MCF 10A (cell line): ENCODE measurements around the gene ASTL. TPM values are rescaled to one million over a fixed set of nuclear protein-coding genes. Genes with fewer than 3 reads are reported as not detected.

Experiments used
- BruUV-seq: library from RNA; stranded (reverse); fragments of 400-500 nt; replicated peaks from 2 replicates; lab custom pipeline; 2021; lab: Mats Ljungman, UMichigan
- CTCF ChIA-PET: fragments of 300-600 bp; sonication (Branson Sonifier 250); formaldehyde crosslinking; extraction: SDS; loops from one replicate; lab custom pipeline; 2021; ENCODE audit warnings: antibody characterized with exemption, inconsistent platforms; lab: Yijun Ruan, JAX
- POLR2A ChIA-PET: fragments of 300-600, 350-650 bp; sonication (Branson Sonifier 250); formaldehyde crosslinking; extraction: SDS; loops from one replicate; lab custom pipeline; 2020; ENCODE audit warnings: antibody characterized with exemption, inconsistent platforms; lab: Yijun Ruan, JAX
- DNase-seq: peaks from one replicate; pipeline ENCODE4 v3.0.0-alpha.2; 2018; ENCODE audit not compliant: unreplicated experiment
- H3K27ac Mint-ChIP-seq: one replicate; pipeline ENCODE4 v1.8.0; 2022; ENCODE audit warnings: mild to moderate bottlenecking, low read depth, mixed read lengths; ENCODE audit not compliant: unreplicated experiment
- H3K27me3 Mint-ChIP-seq: one replicate; pipeline ENCODE4 v1.8.0; 2022; ENCODE audit warnings: mixed read lengths; ENCODE audit not compliant: insufficient read depth, unreplicated experiment
- H3K36me3 Mint-ChIP-seq: one replicate; pipeline ENCODE4 v1.8.0; 2022; ENCODE audit warnings: mild to moderate bottlenecking, moderate library complexity, mixed read lengths; ENCODE audit not compliant: insufficient read depth, unreplicated experiment
- H3K4me1 Mint-ChIP-seq: one replicate; pipeline ENCODE4 v1.8.0; 2022; ENCODE audit warnings: mixed read lengths; ENCODE audit not compliant: insufficient read depth, unreplicated experiment
- H3K4me3 Mint-ChIP-seq: one replicate; pipeline ENCODE4 v1.8.0; 2022; ENCODE audit warnings: mild to moderate bottlenecking, moderate library complexity, mixed read lengths; ENCODE audit not compliant: unreplicated experiment
- H3K9me3 Mint-ChIP-seq: one replicate; pipeline ENCODE4 v1.8.0; 2022; ENCODE audit warnings: mixed read lengths; ENCODE audit not compliant: unreplicated experiment
- intact Hi-C: fragments of 100-400 bp; cut with micrococcal nuclease; formaldehyde crosslinking; loops from 2 replicates; pipeline ENCODE4 v1.14.1; 2022
- total RNA-seq: library from RNA; stranded (reverse); gene quantifications from 2 replicates; pipeline ENCODE4 v1.2.3, GENCODE V29; 2022
- TF ChIP-seq, protein P1 (sequence below): fragments of 200-600 bp; IDR thresholded peaks from one replicate; pipeline ENCODE4 v1.8.0; 2022; ENCODE audit warnings: antibody characterized with exemption, mild to moderate bottlenecking; ENCODE audit not compliant: unreplicated experiment

The ASTL gene
- total RNA-seq, 1 experiment from 2014 or later, result not detected

GRCh38 chr2:96153991-96154431 is 15.7 kb upstream of the ASTL start:
- no peaks in the 10 kb centered on the region for H3K9me3 Mint-ChIP-seq
- TF ChIP-seq, protein P1, sequence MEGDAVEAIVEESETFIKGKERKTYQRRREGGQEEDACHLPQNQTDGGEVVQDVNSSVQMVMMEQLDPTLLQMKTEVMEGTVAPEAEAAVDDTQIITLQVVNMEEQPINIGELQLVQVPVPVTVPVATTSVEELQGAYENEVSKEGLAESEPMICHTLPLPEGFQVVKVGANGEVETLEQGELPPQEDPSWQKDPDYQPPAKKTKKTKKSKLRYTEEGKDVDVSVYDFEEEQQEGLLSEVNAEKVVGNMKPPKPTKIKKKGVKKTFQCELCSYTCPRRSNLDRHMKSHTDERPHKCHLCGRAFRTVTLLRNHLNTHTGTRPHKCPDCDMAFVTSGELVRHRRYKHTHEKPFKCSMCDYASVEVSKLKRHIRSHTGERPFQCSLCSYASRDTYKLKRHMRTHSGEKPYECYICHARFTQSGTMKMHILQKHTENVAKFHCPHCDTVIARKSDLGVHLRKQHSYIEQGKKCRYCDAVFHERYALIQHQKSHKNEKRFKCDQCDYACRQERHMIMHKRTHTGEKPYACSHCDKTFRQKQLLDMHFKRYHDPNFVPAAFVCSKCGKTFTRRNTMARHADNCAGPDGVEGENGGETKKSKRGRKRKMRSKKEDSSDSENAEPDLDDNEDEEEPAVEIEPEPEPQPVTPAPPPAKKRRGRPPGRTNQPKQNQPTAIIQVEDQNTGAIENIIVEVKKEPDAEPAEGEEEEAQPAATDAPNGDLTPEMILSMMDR, result no peak
- CTCF ChIA-PET, result no interaction called here
- no peak overlapping the region for H3K27ac Mint-ChIP-seq
- DNase-seq, result no peak
- no peaks in the 10 kb centered on the region for H3K4me1 Mint-ChIP-seq
- H3K4me3 Mint-ChIP-seq, result no peak overlapping the region
- POLR2A ChIA-PET, result no interaction called here
- H3K27me3 Mint-ChIP-seq, result peaks cover 4% of the 10 kb centered on the region
- H3K36me3 Mint-ChIP-seq, result no peaks in the 10 kb centered on the region
- BruUV-seq, result no TSS peak
- intact Hi-C loops, result no loop called here

- CTCF ChIA-PET, result no interaction called here
- H3K27me3 Mint-ChIP-seq, result no peaks in the 10 kb centered on the region
- no peaks in the 10 kb centered on the region for H3K36me3 Mint-ChIP-seq
- no TSS peak for BruUV-seq
- peaks cover 4% of the 10 kb centered on the region for H3K4me1 Mint-ChIP-seq
- POLR2A ChIA-PET, result no interaction called here
- TF ChIP-seq, protein P1, result no peak
- H3K4me3 Mint-ChIP-seq, result no peak overlapping the region
- no peak overlapping the region for H3K27ac Mint-ChIP-seq
- intact Hi-C loops, result no loop called here
- DNase-seq, result no peak
- no peaks in the 10 kb centered on the region for H3K9me3 Mint-ChIP-seq
These were observed 15.0 kb upstream of the ASTL start for GRCh38 chr2:96153291-96153713.

- H3K27ac Mint-ChIP-seq, result peak overlapping the region; percentile 32
- no peaks in the 10 kb centered on the region for H3K27me3 Mint-ChIP-seq
- BruUV-seq, result no TSS peak
- intact Hi-C loops, result no loop called here
- TF ChIP-seq, protein P1, result no peak
- ChIA-PET POLR2A (no interaction called here), CTCF (interaction anchor here (2.8 kb wide), 1 partner anchor 22 kb away, joined by 8 read pairs; no protein-coding TSS in a partner anchor)
- H3K4me1 Mint-ChIP-seq, result peaks cover 6% of the 10 kb centered on the region
- DNase-seq, result no peak
- H3K4me3 Mint-ChIP-seq, result no peak overlapping the region
- no peaks in the 10 kb centered on the region for H3K36me3 Mint-ChIP-seq
- no peaks in the 10 kb centered on the region for H3K9me3 Mint-ChIP-seq
These were observed 14.2 kb upstream of the ASTL start for GRCh38 chr2:96152304-96153161.

DNA sequence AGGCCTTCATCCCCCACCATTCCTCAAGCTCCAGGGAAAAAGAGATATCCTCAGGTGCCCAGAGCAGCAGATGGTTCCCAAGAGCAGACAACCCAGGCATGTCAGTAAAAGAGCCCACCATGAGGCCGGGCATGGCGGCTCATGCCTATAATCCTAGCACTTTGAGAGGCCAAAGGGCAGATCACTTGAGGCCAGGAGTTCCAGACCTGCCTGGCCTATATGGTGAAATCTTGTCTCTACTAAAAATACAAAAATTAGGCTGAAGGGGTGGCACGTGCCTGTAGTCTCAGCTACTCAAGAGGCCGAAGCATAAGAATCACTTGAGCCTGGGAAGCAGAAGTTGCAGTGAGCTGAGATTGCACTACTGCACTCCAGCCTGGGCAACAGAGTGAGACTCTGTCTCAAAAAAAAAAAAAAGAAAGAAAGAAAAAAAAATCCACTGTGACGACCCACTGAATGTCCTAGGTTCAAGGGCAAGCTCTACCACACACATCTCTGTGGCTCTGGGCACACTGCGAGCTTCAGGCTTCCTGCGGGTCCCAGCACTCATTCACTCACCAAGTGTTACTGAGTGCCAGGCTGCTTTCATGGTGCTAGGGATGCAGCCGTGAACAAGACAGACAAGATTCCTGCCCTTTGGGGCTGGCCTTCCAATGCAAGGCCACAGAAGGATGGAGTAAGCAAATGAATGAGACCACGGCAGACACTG is 13.4 kb upstream of the ASTL start:
- no TSS peak for BruUV-seq
- no peak overlapping the region for H3K4me3 Mint-ChIP-seq
- H3K9me3 Mint-ChIP-seq, result no peaks in the 10 kb centered on the region
- TF ChIP-seq, protein P1, result no peak
- no peak for DNase-seq
- CTCF ChIA-PET, result interaction anchor here (2.8 kb wide), 1 partner anchor 23 kb away, joined by 8 read pairs; no protein-coding TSS in a partner anchor
- H3K27ac Mint-ChIP-seq, result peak overlapping the region; percentile 32
- POLR2A ChIA-PET, result no interaction called here
- H3K4me1 Mint-ChIP-seq, result peaks cover 12% of the 10 kb centered on the region
- intact Hi-C loops, result no loop called here
- no peaks in the 10 kb centered on the region for H3K27me3 Mint-ChIP-seq
- H3K36me3 Mint-ChIP-seq, result no peaks in the 10 kb centered on the region
